Neuronal stem cell (in vitro differentiated cells): ENCODE data around the gene ACTR6.
"Not testable (repeated sequence)": the region's sequence is repeated elsewhere in the genome, so short reads cannot be mapped to it uniquely, and the experiment has no call there.

Source experiments
- DNase-seq: peaks from one replicate; pipeline ENCODE4 v3.0.0-alpha.2; 2013; ENCODE audit warnings: low spot score
- H2AFZ ChIP-seq: one replicate; pipeline ENCODE4 v1.6.1; 2013; ENCODE audit warnings: mild to moderate bottlenecking, low read length, inconsistent platforms
- H2AK5ac ChIP-seq: 2 replicates; pipeline ENCODE4 v1.6.1; 2013; ENCODE audit warnings: low read depth, mild to moderate bottlenecking, inconsistent platforms, low read length, moderate library complexity, mixed read lengths
- H2BK120ac ChIP-seq: 2 replicates; pipeline ENCODE4 v1.6.1; 2013; ENCODE audit warnings: low read depth, mild to moderate bottlenecking, inconsistent platforms, low read length, moderate library complexity, mixed read lengths
- H2BK12ac ChIP-seq: one replicate; pipeline ENCODE4 v1.6.1; 2013; ENCODE audit warnings: low read length, inconsistent platforms
- H2BK15ac ChIP-seq: 2 replicates; pipeline ENCODE4 v1.6.1; 2013; ENCODE audit warnings: mild to moderate bottlenecking, low read length, inconsistent platforms, mixed read lengths
- H2BK5ac ChIP-seq: one replicate; pipeline ENCODE4 v1.6.1; 2013; ENCODE audit warnings: inconsistent platforms, mild to moderate bottlenecking, low read length, moderate library complexity
- H3K14ac ChIP-seq: one replicate; pipeline ENCODE4 v1.6.1; 2013; ENCODE audit warnings: low read length, inconsistent platforms
- H3K18ac ChIP-seq: 2 replicates; pipeline ENCODE4 v1.6.1; 2013; ENCODE audit warnings: low read length, inconsistent platforms
- H3K23ac ChIP-seq: 2 replicates; pipeline ENCODE4 v1.6.1; 2013; ENCODE audit warnings: low read depth, mild to moderate bottlenecking, mixed read lengths, low read length, inconsistent platforms; ENCODE audit not compliant: poor library complexity
- H3K27ac ChIP-seq: replicated peaks from 3 replicates; pipeline ENCODE4 v1.5.1; 2013; ENCODE audit warnings: low read length, inconsistent platforms
- H3K27me3 ChIP-seq, 3 experiments: 2 replicates each; pipeline ENCODE4 v1.6.1; 2013; ENCODE audit warnings: low read length in 3 of 3, mild to moderate bottlenecking in 2 of 3, inconsistent platforms in 1 of 3, low read depth in 1 of 3, mixed read lengths in 1 of 3, moderate library complexity in 1 of 3; ENCODE audit not compliant: control insufficient read depth in 3 of 3, insufficient read depth in 3 of 3
- H3K36me3 ChIP-seq, 2 donors: replicated peaks in 1 of 2; 2 replicates each; pipeline ENCODE4 v1.6.1; 2013; ENCODE audit warnings: low read length in 2 of 2; ENCODE audit not compliant: control insufficient read depth in 2 of 2, insufficient read depth in 2 of 2
- H3K4ac ChIP-seq: 2 replicates; pipeline ENCODE4 v1.6.1; 2013; ENCODE audit warnings: inconsistent platforms, mild to moderate bottlenecking, low read length, moderate library complexity
- H3K4me1 ChIP-seq, 2 donors: 1 replicate in 1 of 2; 2 replicates in 1 of 2; pipeline ENCODE4 v1.6.1; 2013; ENCODE audit warnings: low read length in 2 of 2, low read depth in 1 of 2; ENCODE audit not compliant: control insufficient read depth in 2 of 2, insufficient read depth in 1 of 2
- H3K4me2 ChIP-seq: one replicate; pipeline ENCODE4 v1.6.1; 2013; ENCODE audit warnings: mild to moderate bottlenecking, low read length, inconsistent platforms; ENCODE audit not compliant: insufficient read depth, poor library complexity, severe bottlenecking
- H3K4me3 ChIP-seq, 2 donors: 2 replicates each; pipeline ENCODE4 v1.5.1; 2013; ENCODE audit warnings: low read length in 2 of 2, mild to moderate bottlenecking in 2 of 2, inconsistent platforms in 1 of 2, moderate library complexity in 1 of 2
- H3K79me1 ChIP-seq: one replicate; pipeline ENCODE4 v1.6.1; 2013; ENCODE audit warnings: low read depth, mild to moderate bottlenecking, inconsistent platforms, low read length, moderate library complexity
- H3K9ac ChIP-seq: one replicate; pipeline ENCODE4 v1.6.1; 2013; ENCODE audit warnings: mild to moderate bottlenecking, low read depth, low read length, inconsistent platforms; ENCODE audit not compliant: poor library complexity
- H3K9me3 ChIP-seq, 2 donors: replicated peaks in 1 of 2; 2 replicates each; pipeline versions ENCODE3 to v1.6.1; 2013; ENCODE audit warnings: low read length in 2 of 2, mild to moderate bottlenecking in 2 of 2, inconsistent platforms in 1 of 2, low read depth in 1 of 2, mixed read lengths in 1 of 2, moderate library complexity in 1 of 2; ENCODE audit not compliant: control insufficient read depth in 2 of 2, insufficient read depth in 1 of 2
- H4K8ac ChIP-seq: one replicate; pipeline ENCODE4 v1.6.1; 2013; ENCODE audit warnings: low read depth, mild to moderate bottlenecking, inconsistent platforms, low read length, moderate library complexity
- H4K91ac ChIP-seq: one replicate; pipeline ENCODE4 v1.6.1; 2013; ENCODE audit warnings: low read length, low read depth, mild to moderate bottlenecking, inconsistent platforms; ENCODE audit not compliant: poor library complexity
- WGBS, 2 donors: extraction: QIAGEN DNeasy Blood & Tissue Kit; methylation state at CpG; one replicate each; pipeline ENCODE4 v1.1.7; 2013; ENCODE audit warnings: missing lambda C conversion rate in 2 of 2, mixed read lengths in 1 of 2; ENCODE audit not compliant: insufficient read length in 2 of 2, insufficient replicate concordance in 1 of 2; ENCODE audit errors: extremely low coverage in 2 of 2; 5-methylcytosine and 5-hydroxymethylcytosine counted together

The ACTR6 gene

DNA sequence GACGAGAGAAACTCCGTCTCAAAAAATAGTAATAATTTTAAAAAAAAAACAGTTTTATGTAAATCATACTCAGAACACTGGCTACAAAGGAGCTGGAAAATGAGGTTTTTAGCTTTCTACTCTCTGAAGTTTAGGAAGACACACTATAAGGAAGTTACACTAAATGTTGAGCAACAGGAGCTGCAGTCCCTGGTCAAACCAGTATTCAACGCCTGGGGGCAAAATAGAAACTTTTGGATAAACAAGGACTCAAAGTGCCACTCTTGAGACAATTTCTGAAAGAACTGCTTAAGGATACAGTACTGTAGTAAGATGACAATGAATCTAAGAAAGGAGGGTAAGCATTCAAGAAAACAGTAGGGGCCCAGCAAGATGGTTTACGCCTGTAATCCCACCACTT is 29.3 kb downstream of the ACTR6 start:
- no peak overlapping the region for H3K23ac ChIP-seq
- peaks cover 1% of the 10 kb centered on the region for H3K79me1 ChIP-seq
- WGBS, 2 donors: no CpG with 5 or more reads among the region's 4 CpGs
- no peaks in the 10 kb centered on the region for H3K9me3 ChIP-seq
- H2BK15ac ChIP-seq: no peak overlapping the region
- peaks cover 4 to 9% of the 10 kb centered on the region in 2 donors for H3K36me3 ChIP-seq
- H2BK120ac ChIP-seq: no peak overlapping the region
- no peak overlapping the region for H3K27ac ChIP-seq
- H3K4me2 ChIP-seq: no peak overlapping the region
- no peaks in the 10 kb centered on the region for H3K27me3 ChIP-seq
- H2AK5ac ChIP-seq: no peak overlapping the region
- H4K8ac ChIP-seq: no peak overlapping the region
- no peak overlapping the region for H3K4ac ChIP-seq
- no peak for DNase-seq
- no peak overlapping the region for H2BK5ac ChIP-seq
- H3K14ac ChIP-seq: no peak overlapping the region
- H4K91ac ChIP-seq: no peak overlapping the region
- H3K9ac ChIP-seq: no peak overlapping the region
- no peak overlapping the region for H2BK12ac ChIP-seq
- H3K4me1 ChIP-seq: no peaks in the 10 kb centered on the region
- no peak overlapping the region for H3K4me3 ChIP-seq
- H3K18ac ChIP-seq: no peak overlapping the region
- no peak overlapping the region for H2AFZ ChIP-seq

- not testable (repeated sequence) for H4K8ac ChIP-seq, H2BK5ac ChIP-seq, H3K79me1 ChIP-seq, H3K9ac ChIP-seq, H3K18ac ChIP-seq, H3K4ac ChIP-seq, H2AK5ac ChIP-seq, H3K27ac ChIP-seq, H3K27me3 ChIP-seq, H3K9me3 ChIP-seq, H3K23ac ChIP-seq, H4K91ac ChIP-seq, H3K14ac ChIP-seq, H2BK15ac ChIP-seq, H3K4me1 ChIP-seq, H2AFZ ChIP-seq, H3K4me2 ChIP-seq, H2BK12ac ChIP-seq, H3K36me3 ChIP-seq, DNase-seq, H3K4me3 ChIP-seq, H2BK120ac ChIP-seq
- WGBS, 2 donors: no CpG with 5 or more reads among the region's 3 CpGs
Observed at GRCh38 chr12:100231873-100232272, 31.3 kb downstream of the ACTR6 start.

- H4K91ac ChIP-seq: no peak overlapping the region
- H3K9me3 ChIP-seq: no peaks in the 10 kb centered on the region
- H2BK12ac ChIP-seq: no peak overlapping the region
- no peaks in the 10 kb centered on the region for H3K27me3 ChIP-seq
- H3K4me1 ChIP-seq: no peaks in the 10 kb centered on the region
- no peak overlapping the region for H3K4me3 ChIP-seq
- no peak overlapping the region for H2AK5ac ChIP-seq
- H3K14ac ChIP-seq: no peak overlapping the region
- H3K9ac ChIP-seq: no peak overlapping the region
- H2BK120ac ChIP-seq: no peak overlapping the region
- H3K27ac ChIP-seq: no peak overlapping the region
- H4K8ac ChIP-seq: no peak overlapping the region
- H2AFZ ChIP-seq: no peak overlapping the region
- no peak overlapping the region for H2BK5ac ChIP-seq
- H3K36me3 ChIP-seq: no peaks in the 10 kb centered on the region
- DNase-seq: no peak
- no peak overlapping the region for H2BK15ac ChIP-seq
- WGBS, 2 donors: no CpG with 5 or more reads among the region's 3 CpGs
- H3K4me2 ChIP-seq: no peak overlapping the region
- H3K18ac ChIP-seq: no peak overlapping the region
- no peak overlapping the region for H3K23ac ChIP-seq
- peaks cover 1% of the 10 kb centered on the region for H3K79me1 ChIP-seq
- no peak overlapping the region for H3K4ac ChIP-seq
Observed at GRCh38 chr12:100234166-100234565, 33.6 kb downstream of the ACTR6 start.

- H3K4me3 ChIP-seq: no peak overlapping the region
- no peak overlapping the region for H4K8ac ChIP-seq
- H3K79me1 ChIP-seq: peaks cover 1% of the 10 kb centered on the region
- H2BK120ac ChIP-seq: no peak overlapping the region
- no peak overlapping the region for H2AFZ ChIP-seq
- no peak overlapping the region for H3K9ac ChIP-seq
- no peak overlapping the region for H3K18ac ChIP-seq
- H3K14ac ChIP-seq: no peak overlapping the region
- no peak overlapping the region for H2BK5ac ChIP-seq
- H3K36me3 ChIP-seq: no peaks in the 10 kb centered on the region
- H2BK15ac ChIP-seq: no peak overlapping the region
- no CpG with 5 or more reads among the region's 7 CpGs for WGBS, 2 donors
- no peaks in the 10 kb centered on the region for H3K27me3 ChIP-seq
- no peak overlapping the region for H4K91ac ChIP-seq
- H2AK5ac ChIP-seq: no peak overlapping the region
- no peak overlapping the region for H3K4me2 ChIP-seq
- no peak overlapping the region for H3K4ac ChIP-seq
- no peak overlapping the region for H3K23ac ChIP-seq
- no peak for DNase-seq
- H2BK12ac ChIP-seq: no peak overlapping the region
- H3K4me1 ChIP-seq: no peaks in the 10 kb centered on the region
- H3K27ac ChIP-seq: no peak overlapping the region
- H3K9me3 ChIP-seq: no peaks in the 10 kb centered on the region
Observed at GRCh38 chr12:100234591-100235304, 34.1 kb downstream of the ACTR6 start.
